Hepatocyte (in vitro differentiated cells): ENCODE measurements around the gene CHST3. TPM values are rescaled to one million over a fixed set of nuclear protein-coding genes. Genes with fewer than 3 reads are reported as not detected.
"Not testable (repeated sequence)": the region's sequence is repeated elsewhere in the genome, so short reads cannot be mapped to it uniquely, and the experiment has no call there.

Experiments
- DNase-seq: peaks from one replicate; pipeline ENCODE4 v3.0.0-alpha.2; 2016; ENCODE audit warnings: low spot score
- H2AFZ ChIP-seq: fragments of 200-600 bp; sonication (generic); 2 replicates; pipeline ENCODE4 v1.6.0; 2016; ENCODE audit warnings: antibody characterized with exemption, mild to moderate bottlenecking
- H3K27ac ChIP-seq: fragments of 200-600 bp; sonication (generic); 2 replicates; pipeline ENCODE4 v1.5.1; 2016; ENCODE audit warnings: mild to moderate bottlenecking
- H3K27me3 ChIP-seq: fragments of 200-600 bp; sonication (generic); 2 replicates; pipeline ENCODE4 v1.6.1; 2016
- H3K36me3 ChIP-seq: fragments of 200-600 bp; sonication (generic); replicated peaks from 2 replicates; pipeline ENCODE4 v1.5.1; 2016; ENCODE audit warnings: low read depth; ENCODE audit not compliant: insufficient read depth
- H3K4me1 ChIP-seq: fragments of 200-600 bp; sonication (generic); 2 replicates; pipeline ENCODE4 v1.5.1; 2016; ENCODE audit warnings: mild to moderate bottlenecking, moderate library complexity; ENCODE audit not compliant: insufficient read depth
- H3K4me2 ChIP-seq: fragments of 200-600 bp; sonication (generic); 2 replicates; pipeline ENCODE4 v1.6.0; 2016
- H3K4me3 ChIP-seq: fragments of 200-600 bp; sonication (generic); 2 replicates; pipeline ENCODE4 v1.5.1; 2016; ENCODE audit warnings: mild to moderate bottlenecking
- H3K79me2 ChIP-seq: fragments of 200-600 bp; sonication (generic); 2 replicates; pipeline ENCODE4 v1.6.0; 2017; ENCODE audit warnings: mild to moderate bottlenecking
- H3K9me2 ChIP-seq: fragments of 200-600 bp; sonication (generic); replicated peaks from 2 replicates; pipeline ENCODE4 v1.6.0; 2017; ENCODE audit warnings: mild to moderate bottlenecking; ENCODE audit not compliant: insufficient read depth
- H3K9me3 ChIP-seq: fragments of 200-600 bp; sonication (generic); 2 replicates; pipeline ENCODE4 v1.5.1; 2016; ENCODE audit warnings: low read depth, mild to moderate bottlenecking
- H4K20me1 ChIP-seq: fragments of 200-600 bp; sonication (generic); 2 replicates; pipeline ENCODE4 v1.6.0; 2016; ENCODE audit warnings: mild to moderate bottlenecking; ENCODE audit not compliant: insufficient read depth, poor library complexity, severe bottlenecking
- EZH2 ChIP-seq: fragments of 200-600 bp; sonication (generic); IDR thresholded peaks from 2 replicates; pipeline ENCODE4 v1.6.1; 2016; ENCODE audit warnings: antibody characterized with exemption, mild to moderate bottlenecking, borderline replicate concordance
- EZH2phosphoT487 ChIP-seq: fragments of 200-600 bp; sonication (generic); IDR thresholded peaks from one replicate; pipeline ENCODE4 v1.6.1; 2018; ENCODE audit warnings: antibody characterized with exemption, mild to moderate bottlenecking, low read depth, moderate library complexity; ENCODE audit not compliant: unreplicated experiment, severe bottlenecking
- WGBS: methylation state at CpG from one replicate; pipeline ENCODE4 v1.1.6; 2016; ENCODE audit warnings: low lambda C conversion rate; ENCODE audit errors: missing lambda C conversion rate; 5-methylcytosine and 5-hydroxymethylcytosine counted together
- polyA plus RNA-seq: library from polyadenylated mRNA; unstranded; fragments of >200 nt; fragmentation: Nextera tagmentation; extraction: Ambion mirVana; gene quantifications from 2 replicates; pipeline ENCODE4 v1.2.1, GENCODE V29; 2016
- total RNA-seq: library from RNA; depleted of rRNA; stranded (reverse); fragments of >200 nt; gene quantifications from 2 replicates; pipeline ENCODE4 v1.2.3, GENCODE V29; 2014
- TF ChIP-seq, protein P1 (sequence below): fragments of 200-600 bp; sonication (generic); IDR thresholded peaks from 2 replicates; pipeline ENCODE4 v1.5.1; 2016; ENCODE audit warnings: antibody characterized with exemption, mild to moderate bottlenecking; ENCODE audit not compliant: poor library complexity

Gene CHST3
- total and polyA plus RNA-seq, 2 experiments from 2014 or later, result 6.8 to 14.1 TPM

DNA sequence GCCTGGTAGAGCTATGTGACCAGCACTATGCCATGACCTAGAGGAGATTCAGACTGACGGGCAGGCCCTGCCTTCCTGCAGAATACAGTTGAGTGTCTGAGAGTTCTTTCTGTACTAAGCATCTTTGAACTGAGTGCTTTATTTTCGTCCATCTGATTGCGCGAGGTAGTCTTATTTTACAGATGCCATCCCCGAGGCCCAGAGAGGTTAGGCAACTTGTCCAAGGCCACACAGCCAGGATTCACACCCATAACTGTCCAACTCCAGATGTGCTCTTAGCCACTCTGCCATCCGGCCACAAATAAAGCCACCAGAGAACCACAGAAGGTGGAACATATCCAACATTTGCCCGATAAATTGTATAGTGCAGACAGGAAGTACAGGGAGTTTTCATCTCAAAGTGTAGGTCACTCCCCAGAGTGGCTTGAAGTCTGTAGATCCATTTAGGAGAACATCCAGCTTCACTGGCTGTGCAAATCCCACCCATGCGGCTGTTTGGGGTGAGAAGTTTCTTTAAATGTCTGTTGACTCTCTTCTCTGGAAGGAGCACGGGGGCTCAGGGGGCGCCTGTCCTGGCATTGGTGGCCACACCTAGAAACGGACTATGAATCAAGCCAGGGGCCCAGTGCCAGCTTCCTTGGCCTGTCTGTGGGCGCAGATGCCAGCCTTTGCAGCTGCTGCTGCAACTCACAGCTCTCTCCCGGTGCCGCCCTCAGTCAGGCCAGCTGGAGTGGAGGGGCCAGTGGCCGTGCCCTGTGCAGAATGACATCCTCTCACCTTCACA lies 11.1 kb downstream of the CHST3 start:
- Histone ChIP-seq H4K20me1 (peaks cover 3% of the 10 kb centered on the region), H3K27ac (peak overlapping the region; percentile 16), H3K4me2 (no peak overlapping the region), H3K27me3 (no peaks in the 10 kb centered on the region), H3K4me3 (no peak overlapping the region), H3K79me2 (peaks cover 92% of the 10 kb centered on the region), H3K4me1 (peaks cover 51% of the 10 kb centered on the region), H3K9me2 (no peaks in the 10 kb centered on the region), H3K36me3 (no peaks in the 10 kb centered on the region), H2AFZ (no peak overlapping the region), H3K9me3 (no peaks in the 10 kb centered on the region)
- TF ChIP-seq EZH2, result no peak
- no peak for TF ChIP-seq EZH2phosphoT487
- TF ChIP-seq, protein P1, sequence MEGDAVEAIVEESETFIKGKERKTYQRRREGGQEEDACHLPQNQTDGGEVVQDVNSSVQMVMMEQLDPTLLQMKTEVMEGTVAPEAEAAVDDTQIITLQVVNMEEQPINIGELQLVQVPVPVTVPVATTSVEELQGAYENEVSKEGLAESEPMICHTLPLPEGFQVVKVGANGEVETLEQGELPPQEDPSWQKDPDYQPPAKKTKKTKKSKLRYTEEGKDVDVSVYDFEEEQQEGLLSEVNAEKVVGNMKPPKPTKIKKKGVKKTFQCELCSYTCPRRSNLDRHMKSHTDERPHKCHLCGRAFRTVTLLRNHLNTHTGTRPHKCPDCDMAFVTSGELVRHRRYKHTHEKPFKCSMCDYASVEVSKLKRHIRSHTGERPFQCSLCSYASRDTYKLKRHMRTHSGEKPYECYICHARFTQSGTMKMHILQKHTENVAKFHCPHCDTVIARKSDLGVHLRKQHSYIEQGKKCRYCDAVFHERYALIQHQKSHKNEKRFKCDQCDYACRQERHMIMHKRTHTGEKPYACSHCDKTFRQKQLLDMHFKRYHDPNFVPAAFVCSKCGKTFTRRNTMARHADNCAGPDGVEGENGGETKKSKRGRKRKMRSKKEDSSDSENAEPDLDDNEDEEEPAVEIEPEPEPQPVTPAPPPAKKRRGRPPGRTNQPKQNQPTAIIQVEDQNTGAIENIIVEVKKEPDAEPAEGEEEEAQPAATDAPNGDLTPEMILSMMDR, result no peak
- no peak for DNase-seq
- WGBS, result 93% methylated on average over 15 of the region's 15 CpGs

DNA sequence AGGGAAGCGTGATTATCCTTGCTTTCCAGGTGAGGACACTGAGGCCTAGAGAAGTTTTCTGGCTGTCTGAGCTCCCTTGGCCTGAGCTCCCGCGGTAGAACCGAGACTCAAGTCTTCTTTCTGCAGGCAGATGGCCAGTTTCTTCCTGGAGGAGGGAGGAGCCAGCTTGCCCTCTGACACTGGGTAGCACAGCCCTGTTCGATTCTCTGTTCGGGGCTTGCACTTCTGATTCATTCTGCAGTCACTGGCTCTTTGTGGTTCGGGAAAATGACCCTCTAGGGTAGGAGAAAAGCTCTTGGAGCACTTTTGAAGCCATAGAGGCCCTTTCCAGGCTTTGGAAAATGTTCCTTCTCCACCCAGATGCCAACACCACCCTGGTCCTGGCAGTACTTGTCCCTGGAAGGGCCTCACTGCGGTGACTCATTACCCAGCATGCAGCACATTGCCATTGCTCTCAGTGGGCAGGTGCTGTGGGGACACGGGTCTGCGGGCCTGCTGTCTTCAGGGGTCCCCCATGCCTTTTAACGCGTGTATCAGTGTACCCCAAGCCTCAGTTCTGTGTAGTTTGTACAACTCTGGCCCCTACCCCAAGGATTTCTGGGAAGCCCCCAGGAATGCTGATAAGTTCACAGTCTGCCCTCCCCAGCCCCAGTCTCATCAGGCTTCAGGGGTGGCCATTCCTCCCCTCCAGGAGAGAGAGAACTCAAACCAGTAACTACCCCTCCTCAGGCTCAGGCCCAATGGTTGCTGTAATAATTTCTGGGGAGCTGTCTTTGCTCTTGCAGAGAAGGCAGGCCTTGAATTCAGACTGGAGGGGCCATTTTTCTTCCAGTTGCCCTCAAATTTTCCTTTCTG lies 11.9 kb downstream of the CHST3 start:
- H3K36me3 ChIP-seq, result no peaks in the 10 kb centered on the region
- H3K27ac ChIP-seq, result peak overlapping the region; percentile 16
- peaks cover 52% of the 10 kb centered on the region for H3K4me1 ChIP-seq
- no peaks in the 10 kb centered on the region for H3K9me2 ChIP-seq
- H3K27me3 ChIP-seq, result no peaks in the 10 kb centered on the region
- no peak overlapping the region for H2AFZ ChIP-seq
- 83% methylated on average over 12 of the region's 12 CpGs for WGBS
- no peak for DNase-seq
- no peak overlapping the region for H3K4me2 ChIP-seq
- peaks cover 4% of the 10 kb centered on the region for H4K20me1 ChIP-seq
- peaks cover 86% of the 10 kb centered on the region for H3K79me2 ChIP-seq
- no peaks in the 10 kb centered on the region for H3K9me3 ChIP-seq
- TF ChIP-seq EZH2phosphoT487 (no peak), EZH2 (no peak)
- TF ChIP-seq, protein P1, result no peak
- H3K4me3 ChIP-seq, result no peak overlapping the region

DNA sequence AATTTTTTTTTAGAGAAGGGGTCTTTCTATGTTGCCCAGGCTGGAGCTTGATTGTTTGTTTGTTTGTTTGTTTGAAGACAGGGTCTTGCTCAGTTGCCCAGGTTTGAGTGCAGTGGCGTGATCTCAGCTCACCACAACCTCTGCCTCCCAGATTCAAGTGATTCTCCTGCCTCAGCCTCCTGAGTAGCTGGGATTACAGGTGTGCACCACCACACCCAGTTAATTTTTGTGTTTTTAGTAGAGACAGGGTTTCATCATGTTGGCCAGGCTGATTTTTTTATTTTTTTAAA lies 13.4 kb downstream of the CHST3 start:
- DNase-seq, H3K9me3 ChIP-seq, H3K4me2 ChIP-seq, H3K9me2 ChIP-seq, H4K20me1 ChIP-seq, H3K4me3 ChIP-seq, H3K27me3 ChIP-seq, H2AFZ ChIP-seq, H3K36me3 ChIP-seq, H3K27ac ChIP-seq: not testable (repeated sequence)
- H3K4me1 ChIP-seq, result peaks cover 55% of the 10 kb centered on the region
- 100% methylated on average over 1 of the region's 1 CpG for WGBS
- H3K79me2 ChIP-seq, result peaks cover 85% of the 10 kb centered on the region

DNA sequence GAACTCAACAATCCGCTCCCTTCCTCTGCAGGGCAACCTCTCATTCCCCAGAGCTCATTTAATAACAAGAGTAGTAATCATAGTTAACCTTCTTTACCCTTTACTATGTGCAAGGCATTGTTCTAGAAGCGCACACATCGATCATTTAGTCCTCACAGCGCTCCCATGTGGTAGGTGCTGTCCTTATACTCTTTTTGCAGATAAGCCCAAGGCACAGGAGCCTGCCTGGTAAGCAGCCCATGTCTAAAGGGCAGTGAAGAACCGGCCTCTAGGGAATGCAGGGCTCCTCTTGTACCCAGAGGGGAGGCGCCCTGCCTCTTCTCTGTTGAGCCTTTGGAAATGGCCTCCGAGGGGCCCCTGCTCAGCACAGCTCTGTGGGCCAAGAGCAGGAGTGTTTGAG lies 14.3 kb downstream of the CHST3 start:
- H3K4me2 ChIP-seq, result no peak overlapping the region
- no peaks in the 10 kb centered on the region for H3K9me3 ChIP-seq
- no peak overlapping the region for H3K27ac ChIP-seq
- peaks cover 55% of the 10 kb centered on the region for H3K4me1 ChIP-seq
- H3K36me3 ChIP-seq, result no peaks in the 10 kb centered on the region
- no peak overlapping the region for H2AFZ ChIP-seq
- no peaks in the 10 kb centered on the region for H3K27me3 ChIP-seq
- H3K79me2 ChIP-seq, result peaks cover 85% of the 10 kb centered on the region
- H3K4me3 ChIP-seq, result no peak overlapping the region
- no peak for DNase-seq
- TF ChIP-seq EZH2 (no peak), EZH2phosphoT487 (no peak)
- TF ChIP-seq, protein P1, result peak; percentile 18
- H3K9me2 ChIP-seq, result no peaks in the 10 kb centered on the region
- 75% methylated on average over 7 of the region's 7 CpGs for WGBS
- H4K20me1 ChIP-seq, result peaks cover 5% of the 10 kb centered on the region
